Neural cell (in vitro differentiated cells): ENCODE data around the gene OR6C65. TPM values are rescaled to one million over a fixed set of nuclear protein-coding genes. Genes with fewer than 3 reads are reported as not detected.
A peak's percentile ranks its signal among the peaks of the same experiment; 100 is the strongest.

Experiments used
- H2AFZ ChIP-seq: fragments of 200-600, 300-800 bp; sonication (generic), shearing (Covaris generic); 2 replicates; pipeline ENCODE4 v1.6.0; 2014; ENCODE audit warnings: low read depth, mild to moderate bottlenecking, antibody characterized with exemption, low read length, moderate library complexity
- H3F3A ChIP-seq: fragments of 200-600 bp; shearing (Covaris generic); 2 replicates; pipeline ENCODE4 v1.6.1; 2016; ENCODE audit warnings: mild to moderate bottlenecking, moderate library complexity, mixed read lengths, antibody characterized with exemption, low read length; ENCODE audit not compliant: insufficient read depth, poor library complexity, severe bottlenecking
- H3K27ac ChIP-seq: fragments of 200-600, 300-800 bp; sonication (generic), shearing (Covaris generic); 2 replicates; pipeline ENCODE4 v1.5.1; 2014; ENCODE audit warnings: mild to moderate bottlenecking, low read length, moderate library complexity
- H3K27me3 ChIP-seq: fragments of 300-800, 200-600 bp; sonication (generic), shearing (Covaris generic); 2 replicates; pipeline ENCODE4 v1.6.0; 2014; ENCODE audit warnings: mild to moderate bottlenecking, low read depth, low read length, moderate library complexity; ENCODE audit not compliant: insufficient read depth
- H3K36me3 ChIP-seq: fragments of 300-800, 200-600 bp; sonication (generic), shearing (Covaris generic); 2 replicates; pipeline ENCODE4 v1.5.1; 2014; ENCODE audit warnings: mild to moderate bottlenecking, antibody characterized with exemption, low read length, moderate library complexity; ENCODE audit not compliant: insufficient read depth
- H3K4me2 ChIP-seq: fragments of 300-800, 200-600 bp; sonication (generic), shearing (Covaris generic); 2 replicates; pipeline ENCODE4 v1.6.0; 2014; ENCODE audit warnings: mild to moderate bottlenecking, low read length
- H3K4me3 ChIP-seq: fragments of 300-800, 200-600 bp; sonication (generic), shearing (Covaris generic); 2 replicates; pipeline ENCODE4 v1.5.1; 2014; ENCODE audit warnings: mild to moderate bottlenecking, low read length, moderate library complexity
- H3K79me2 ChIP-seq: fragments of 200-600 bp; shearing (Covaris generic); replicated peaks from 2 replicates; pipeline ENCODE4 v1.6.0; 2014; ENCODE audit warnings: mild to moderate bottlenecking, low read length, moderate library complexity; ENCODE audit not compliant: insufficient read depth
- H3K9ac ChIP-seq: fragments of 300-800, 200-600 bp; sonication (generic), shearing (Covaris generic); 2 replicates; pipeline ENCODE4 v1.6.1; 2016; ENCODE audit warnings: mild to moderate bottlenecking, low read length, mixed read lengths
- H3K9me2 ChIP-seq: fragments of 200-600 bp; shearing (Covaris generic); 2 replicates; pipeline ENCODE4 v1.6.1; 2016; ENCODE audit warnings: mild to moderate bottlenecking, low read length, mixed read lengths; ENCODE audit not compliant: insufficient read depth
- H3K9me3 ChIP-seq: fragments of 200-600, 300-800 bp; sonication (generic), shearing (Covaris generic); 2 replicates; pipeline ENCODE4 v1.6.1; 2016; ENCODE audit warnings: mild to moderate bottlenecking, mixed run types, low read length, moderate library complexity, mixed read lengths
- H4K20me1 ChIP-seq: fragments of 200-600 bp; shearing (Covaris generic); 2 replicates; pipeline ENCODE4 v1.6.1; 2016; ENCODE audit warnings: mild to moderate bottlenecking, mixed run types; ENCODE audit not compliant: insufficient read depth
- EP300 ChIP-seq: fragments of 450-650 bp; conservative IDR thresholded peaks from 2 replicates; pipeline ENCODE4 v1.6.1; 2014; ENCODE audit warnings: antibody characterized with exemption, mild to moderate bottlenecking, moderate library complexity; ENCODE audit not compliant: poor library complexity, severe bottlenecking
- EZH2 ChIP-seq: fragments of 200-600, 300-800 bp; shearing (Covaris generic), sonication (generic); IDR thresholded peaks from 2 replicates; pipeline ENCODE4 v1.6.1; 2014; ENCODE audit warnings: antibody characterized with exemption, low read length, borderline replicate concordance, mild to moderate bottlenecking; ENCODE audit not compliant: insufficient read depth, poor library complexity, severe bottlenecking
- MXI1 ChIP-seq: fragments of 450-650 bp; conservative IDR thresholded peaks from 2 replicates; pipeline ENCODE4 v1.6.1; 2014; ENCODE audit warnings: antibody characterized with exemption, mild to moderate bottlenecking; ENCODE audit not compliant: poor library complexity, severe bottlenecking
- POLR2AphosphoS5 ChIP-seq: IDR thresholded peaks from 2 replicates; pipeline ENCODE4 v1.6.1; 2012
- RAD21 ChIP-seq: fragments of 450-650 bp; conservative IDR thresholded peaks from 2 replicates; pipeline ENCODE4 v1.6.1; 2014; ENCODE audit warnings: antibody characterized with exemption, mild to moderate bottlenecking, moderate library complexity
- SMC3 ChIP-seq: fragments of 450-650 bp; conservative IDR thresholded peaks from 2 replicates; pipeline ENCODE4 v1.6.1; 2014; ENCODE audit warnings: antibody characterized with exemption, mild to moderate bottlenecking, moderate library complexity; ENCODE audit not compliant: poor library complexity
- TAF1 ChIP-seq: IDR thresholded peaks from 2 replicates; pipeline ENCODE4 v1.6.1; 2012; ENCODE audit warnings: low read depth
- polyA plus RNA-seq: library from polyadenylated mRNA; depleted of rRNA; stranded (reverse); fragments of >200 nt; gene quantifications from 2 replicates; pipeline ENCODE4 v1.2.3, GENCODE V29; 2014
- TF ChIP-seq, protein P1 (sequence below): fragments of 450-650 bp; IDR thresholded peaks from 2 replicates; pipeline ENCODE4 v1.5.1; 2014; ENCODE audit warnings: antibody characterized with exemption, mild to moderate bottlenecking, moderate library complexity; ENCODE audit not compliant: poor library complexity, severe bottlenecking
- TF ChIP-seq, protein P2 (sequence below): IDR thresholded peaks from 2 replicates; pipeline ENCODE4 v1.6.1; 2012; ENCODE audit warnings: borderline replicate concordance

OR6C65 gene
- polyA plus RNA-seq, 1 donor from 2014 or later: not detected

DNA sequence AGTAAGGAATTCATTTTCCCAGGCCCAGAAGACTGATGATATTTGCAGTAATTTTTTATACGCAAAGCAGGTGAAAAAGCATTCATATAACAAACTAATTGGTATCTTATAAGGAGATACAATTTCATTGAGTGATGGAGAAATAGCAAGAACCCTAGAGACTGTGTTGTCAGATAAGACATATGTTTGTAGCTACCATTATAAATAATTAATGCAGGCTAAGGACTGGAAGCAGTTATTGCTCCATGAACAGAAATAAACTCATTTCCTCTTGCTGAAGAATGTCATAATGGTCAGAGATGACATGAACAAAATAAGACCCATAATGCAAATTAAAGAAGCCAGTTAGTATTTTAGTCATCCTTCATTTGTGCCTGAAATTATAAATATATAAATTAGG is 45.0 kb downstream of the OR6C65 start:
- no peaks in the 10 kb centered on the region for H3K79me2 ChIP-seq
- H3K4me3 ChIP-seq: no peak overlapping the region
- no peaks in the 10 kb centered on the region for H3K27me3 ChIP-seq
- no peak overlapping the region for H3K4me2 ChIP-seq
- no peaks in the 10 kb centered on the region for H3K9me2 ChIP-seq
- no peaks in the 10 kb centered on the region for H3K36me3 ChIP-seq
- H3K27ac ChIP-seq: no peak overlapping the region
- H2AFZ ChIP-seq: no peak overlapping the region
- no peaks in the 10 kb centered on the region for H3K9me3 ChIP-seq
- H3K9ac ChIP-seq: no peak overlapping the region
- no peaks in the 10 kb centered on the region for H3F3A ChIP-seq
- H4K20me1 ChIP-seq: no peaks in the 10 kb centered on the region
- TF ChIP-seq EP300 (no peak), RAD21 (no peak), MXI1 (no peak), EZH2 (no peak), POLR2AphosphoS5 (no peak), SMC3 (no peak), TAF1 (no peak)
- TF ChIP-seq, protein P1, sequence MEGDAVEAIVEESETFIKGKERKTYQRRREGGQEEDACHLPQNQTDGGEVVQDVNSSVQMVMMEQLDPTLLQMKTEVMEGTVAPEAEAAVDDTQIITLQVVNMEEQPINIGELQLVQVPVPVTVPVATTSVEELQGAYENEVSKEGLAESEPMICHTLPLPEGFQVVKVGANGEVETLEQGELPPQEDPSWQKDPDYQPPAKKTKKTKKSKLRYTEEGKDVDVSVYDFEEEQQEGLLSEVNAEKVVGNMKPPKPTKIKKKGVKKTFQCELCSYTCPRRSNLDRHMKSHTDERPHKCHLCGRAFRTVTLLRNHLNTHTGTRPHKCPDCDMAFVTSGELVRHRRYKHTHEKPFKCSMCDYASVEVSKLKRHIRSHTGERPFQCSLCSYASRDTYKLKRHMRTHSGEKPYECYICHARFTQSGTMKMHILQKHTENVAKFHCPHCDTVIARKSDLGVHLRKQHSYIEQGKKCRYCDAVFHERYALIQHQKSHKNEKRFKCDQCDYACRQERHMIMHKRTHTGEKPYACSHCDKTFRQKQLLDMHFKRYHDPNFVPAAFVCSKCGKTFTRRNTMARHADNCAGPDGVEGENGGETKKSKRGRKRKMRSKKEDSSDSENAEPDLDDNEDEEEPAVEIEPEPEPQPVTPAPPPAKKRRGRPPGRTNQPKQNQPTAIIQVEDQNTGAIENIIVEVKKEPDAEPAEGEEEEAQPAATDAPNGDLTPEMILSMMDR: no peak
- TF ChIP-seq, protein P2, sequence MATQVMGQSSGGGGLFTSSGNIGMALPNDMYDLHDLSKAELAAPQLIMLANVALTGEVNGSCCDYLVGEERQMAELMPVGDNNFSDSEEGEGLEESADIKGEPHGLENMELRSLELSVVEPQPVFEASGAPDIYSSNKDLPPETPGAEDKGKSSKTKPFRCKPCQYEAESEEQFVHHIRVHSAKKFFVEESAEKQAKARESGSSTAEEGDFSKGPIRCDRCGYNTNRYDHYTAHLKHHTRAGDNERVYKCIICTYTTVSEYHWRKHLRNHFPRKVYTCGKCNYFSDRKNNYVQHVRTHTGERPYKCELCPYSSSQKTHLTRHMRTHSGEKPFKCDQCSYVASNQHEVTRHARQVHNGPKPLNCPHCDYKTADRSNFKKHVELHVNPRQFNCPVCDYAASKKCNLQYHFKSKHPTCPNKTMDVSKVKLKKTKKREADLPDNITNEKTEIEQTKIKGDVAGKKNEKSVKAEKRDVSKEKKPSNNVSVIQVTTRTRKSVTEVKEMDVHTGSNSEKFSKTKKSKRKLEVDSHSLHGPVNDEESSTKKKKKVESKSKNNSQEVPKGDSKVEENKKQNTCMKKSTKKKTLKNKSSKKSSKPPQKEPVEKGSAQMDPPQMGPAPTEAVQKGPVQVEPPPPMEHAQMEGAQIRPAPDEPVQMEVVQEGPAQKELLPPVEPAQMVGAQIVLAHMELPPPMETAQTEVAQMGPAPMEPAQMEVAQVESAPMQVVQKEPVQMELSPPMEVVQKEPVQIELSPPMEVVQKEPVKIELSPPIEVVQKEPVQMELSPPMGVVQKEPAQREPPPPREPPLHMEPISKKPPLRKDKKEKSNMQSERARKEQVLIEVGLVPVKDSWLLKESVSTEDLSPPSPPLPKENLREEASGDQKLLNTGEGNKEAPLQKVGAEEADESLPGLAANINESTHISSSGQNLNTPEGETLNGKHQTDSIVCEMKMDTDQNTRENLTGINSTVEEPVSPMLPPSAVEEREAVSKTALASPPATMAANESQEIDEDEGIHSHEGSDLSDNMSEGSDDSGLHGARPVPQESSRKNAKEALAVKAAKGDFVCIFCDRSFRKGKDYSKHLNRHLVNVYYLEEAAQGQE: no peak

DNA sequence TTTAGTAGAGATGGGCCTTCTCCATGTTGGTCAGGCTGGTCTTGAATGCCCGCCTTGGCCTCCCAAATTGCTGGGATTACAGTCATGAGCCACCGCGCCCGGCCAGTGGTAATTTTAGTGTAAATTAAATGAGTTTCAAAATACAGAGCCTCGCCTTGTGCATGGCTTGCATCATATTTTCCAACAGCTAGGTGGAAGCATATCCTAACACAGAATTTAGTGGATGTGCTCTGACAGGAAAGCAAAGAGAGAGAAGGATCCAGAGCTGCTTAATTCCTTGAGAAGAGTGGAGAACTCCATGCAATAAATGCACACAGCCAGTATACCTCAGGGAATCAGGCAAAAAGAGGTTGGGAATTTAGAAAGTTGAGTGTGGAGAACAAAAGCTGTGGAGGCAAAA is 46.0 kb downstream of the OR6C65 start:
- H3K36me3 ChIP-seq: no peaks in the 10 kb centered on the region
- H3F3A ChIP-seq: no peaks in the 10 kb centered on the region
- no peak overlapping the region for H3K4me3 ChIP-seq
- no peak overlapping the region for H3K27ac ChIP-seq
- no peaks in the 10 kb centered on the region for H3K27me3 ChIP-seq
- no peak overlapping the region for H3K4me2 ChIP-seq
- no peak overlapping the region for H2AFZ ChIP-seq
- H3K9ac ChIP-seq: no peak overlapping the region
- no peaks in the 10 kb centered on the region for H3K79me2 ChIP-seq
- H3K9me2 ChIP-seq: no peaks in the 10 kb centered on the region
- no peaks in the 10 kb centered on the region for H3K9me3 ChIP-seq
- TF ChIP-seq RAD21 (peak; percentile 35), MXI1 (no peak)
- TF ChIP-seq, protein P1: peak; percentile 21
- no peaks in the 10 kb centered on the region for H4K20me1 ChIP-seq
